Stimulated activated CD4-positive, alpha-beta T cell treated with anti-CD3 and anti-CD28 coated beads, Interleukin-1b, Interleukin-23, amount 100 ng/mL, for 24 hours (primary cell): ENCODE results near the gene SPART.

Experiments used
- DNase-seq, 4 experiments: peaks; one replicate each; pipeline ENCODE4 v3.0.0-alpha.2; 2020; ENCODE audit warnings: low read depth in 4 of 4, low spot score in 1 of 4

The SPART gene

GRCh38 chr13:36346222-36347083 is at the start of gene SPART:
SPART (minus strand) TSS chr13:36346394; CDS start chr13:36335830, 10,564 bp downstream.
- peak; percentile 67 to 82 (median 75) for DNase-seq

- no peak for DNase-seq
Measured at GRCh38 chr13:36395280-36395679, 49.1 kb upstream of the SPART start.

GRCh38 chr13:36385489-36385888 is 39.3 kb upstream of the SPART start:
- no peak for DNase-seq

DNA sequence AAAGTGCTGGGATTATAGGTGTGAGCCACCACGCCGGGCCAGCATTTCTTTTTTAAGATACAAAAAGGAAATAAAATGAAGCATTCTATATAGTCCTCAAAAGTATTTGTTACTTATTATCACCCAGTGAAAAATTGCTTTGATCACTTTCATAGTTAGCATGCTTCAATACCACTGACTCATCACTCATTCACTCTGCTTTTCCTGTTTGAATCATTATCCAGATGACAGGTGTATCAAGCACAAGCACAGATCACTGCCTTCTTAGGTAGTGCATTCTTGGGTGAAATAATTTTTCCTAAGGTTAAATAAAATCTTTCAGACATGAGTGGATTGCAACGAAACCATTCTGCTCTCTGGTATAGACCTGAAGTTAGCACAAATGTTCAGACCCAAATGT is 35.8 kb upstream of the SPART start:
- DNase-seq = no peak

DNA sequence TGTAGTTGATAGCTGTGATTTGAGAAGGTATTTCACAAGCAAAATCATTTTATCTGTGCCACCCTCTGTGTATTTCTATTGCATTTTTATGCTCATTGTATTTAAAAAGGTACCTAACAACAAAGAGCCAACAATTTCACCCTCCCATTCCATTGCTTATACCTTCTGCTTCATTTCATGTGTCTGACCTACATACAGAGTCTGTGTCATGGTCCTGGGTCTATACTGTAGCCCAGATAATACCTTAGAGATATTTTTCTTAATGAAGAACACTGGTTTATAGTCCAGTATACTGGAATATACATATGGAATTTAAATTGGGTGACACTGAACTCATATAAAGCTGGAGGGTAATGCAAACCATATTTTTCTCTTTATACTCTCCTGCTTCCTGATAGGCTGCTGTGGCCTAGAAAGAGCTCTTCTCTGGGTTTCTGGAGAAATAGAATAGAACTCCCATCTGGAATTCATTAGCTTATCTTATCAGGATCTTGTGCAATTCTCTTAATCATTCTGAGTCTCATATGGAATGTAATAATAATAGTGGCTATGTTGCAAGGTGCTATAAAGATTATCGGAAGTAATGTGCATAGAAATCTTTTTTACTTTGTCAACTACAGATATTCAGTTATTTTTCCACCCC is 31.8 kb upstream of the SPART start:
- DNase-seq = no peak

- no peak for DNase-seq
Measured at GRCh38 chr13:36374063-36374462, 27.9 kb upstream of the SPART start.

- no peak for DNase-seq
Measured at GRCh38 chr13:36371185-36371584, 25.0 kb upstream of the SPART start.

- DNase-seq = no peak
Measured at GRCh38 chr13:36370108-36370429, 23.9 kb upstream of the SPART start.

- DNase-seq = no peak
Measured at GRCh38 chr13:36369268-36370107, 23.3 kb upstream of the SPART start.

GRCh38 chr13:36366031-36366430 is 19.8 kb upstream of the SPART start:
- no peak for DNase-seq

- no peak for DNase-seq
Measured at GRCh38 chr13:36363366-36363863, 17.2 kb upstream of the SPART start.

DNA sequence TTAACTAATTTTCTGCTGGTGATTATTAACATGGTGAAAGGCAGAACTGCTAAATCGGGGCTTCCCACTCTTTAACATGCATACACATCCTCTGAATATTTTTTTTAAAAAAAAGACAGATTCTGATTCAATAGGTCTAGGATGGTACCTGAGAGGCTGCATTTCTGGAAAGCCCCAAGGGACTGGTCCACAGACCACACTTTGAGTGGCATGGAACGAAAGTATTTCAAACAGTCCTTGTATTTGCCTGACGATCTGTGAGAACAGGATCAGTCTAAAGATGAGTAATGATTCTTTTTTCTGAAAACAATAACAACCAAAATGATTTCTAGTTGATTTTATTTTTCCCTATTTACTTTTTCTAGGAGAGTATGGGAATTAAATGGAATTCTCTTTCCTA is 16.7 kb upstream of the SPART start:
- DNase-seq = no peak

GRCh38 chr13:36362251-36362650 is 16.1 kb upstream of the SPART start:
- DNase-seq = no peak

- DNase-seq = no peak
Measured at GRCh38 chr13:36360903-36361302, 14.7 kb upstream of the SPART start.

- DNase-seq = no peak
Measured at GRCh38 chr13:36359301-36359950, 13.2 kb upstream of the SPART start.

- no peak for DNase-seq
Measured at GRCh38 chr13:36358175-36358718, 12.1 kb upstream of the SPART start.

GRCh38 chr13:36357692-36358091 is 11.5 kb upstream of the SPART start:
- no peak for DNase-seq

DNA sequence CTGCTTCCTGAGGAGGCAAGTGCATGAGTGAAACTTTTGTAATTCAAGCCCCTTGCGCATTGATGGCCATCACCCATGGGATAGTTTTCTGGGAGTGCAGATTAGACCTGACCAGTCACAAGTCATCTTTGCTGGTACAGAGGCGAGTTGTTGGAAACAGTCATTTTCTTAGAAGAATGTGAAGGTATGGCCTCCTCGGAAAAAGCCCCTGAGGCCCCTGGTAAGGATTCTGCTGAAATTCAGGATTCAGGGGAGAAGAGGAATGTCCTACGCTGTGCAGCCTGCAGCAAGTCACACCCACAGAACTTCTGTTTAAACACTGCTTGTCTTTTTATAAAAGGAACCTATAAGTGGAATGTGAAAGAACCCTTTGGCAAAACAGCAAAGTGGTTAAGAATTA is 11.0 kb upstream of the SPART start:
- no peak for DNase-seq

DNA sequence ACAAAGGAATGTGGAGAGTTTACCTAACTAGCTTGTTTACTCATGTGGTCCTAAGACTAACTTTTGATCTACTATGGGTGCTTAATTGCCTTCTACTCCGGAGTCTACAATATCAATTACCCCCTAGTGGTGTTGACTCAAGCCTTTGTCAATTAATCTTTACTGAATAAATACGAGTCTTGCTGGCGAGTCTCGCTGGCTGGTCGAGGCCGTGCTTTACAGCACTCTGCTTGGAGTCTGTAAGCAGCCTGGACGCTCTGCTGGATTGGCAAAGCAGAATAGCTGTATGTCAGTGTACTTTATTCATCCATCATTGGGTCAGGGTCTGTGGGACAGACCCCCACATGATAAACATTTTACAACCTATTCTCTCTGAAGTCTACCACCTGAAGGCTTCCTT is 9.9 kb upstream of the SPART start:
- no peak for DNase-seq

DNA sequence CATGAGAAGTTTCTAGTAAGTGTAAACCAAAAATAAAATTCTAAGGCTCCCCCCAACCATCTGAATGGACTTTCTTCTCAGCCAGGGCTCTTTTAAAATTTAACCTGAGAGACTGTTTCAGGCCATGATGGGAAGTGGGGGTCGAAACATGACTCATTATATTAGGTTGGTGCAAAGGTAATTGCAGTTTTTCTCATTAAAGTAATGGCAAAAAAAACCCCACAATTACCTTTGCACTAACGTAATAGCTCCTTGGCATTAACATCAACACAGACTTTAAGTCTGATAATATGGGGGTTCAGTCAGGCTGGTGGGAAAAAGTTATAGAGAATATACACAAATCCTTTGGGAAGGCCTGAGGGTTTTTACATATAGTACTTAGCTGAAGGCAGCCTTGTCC is 9.4 kb upstream of the SPART start:
- DNase-seq = no peak
